Osteoblast (primary cell): ENCODE measurements around the gene MGST2. TPM values are rescaled to one million over a fixed set of nuclear protein-coding genes. Genes with fewer than 3 reads are reported as not detected.

ENCODE experiments used
- DNase-seq: peaks from one replicate; pipeline ENCODE4 v3.0.0; 2011; ENCODE audit warnings: low spot score, mixed read lengths; ENCODE audit not compliant: insufficient read length; ENCODE audit errors: missing footprints
- H2AFZ ChIP-seq: 2 replicates; pipeline ENCODE4 v1.6.0; 2011; ENCODE audit warnings: mild to moderate bottlenecking, low read length
- H3K27ac ChIP-seq: 2 replicates; pipeline ENCODE4 v1.5.1; 2011; ENCODE audit warnings: mild to moderate bottlenecking, low read depth, low read length, moderate library complexity
- H3K27me3 ChIP-seq: 2 replicates; pipeline ENCODE4 v1.6.0; 2012; ENCODE audit warnings: mild to moderate bottlenecking, control low read depth, inconsistent platforms, low read length, moderate library complexity; ENCODE audit not compliant: insufficient read depth
- H3K36me3 ChIP-seq: 2 replicates; pipeline ENCODE4 v1.5.1; 2011; ENCODE audit warnings: mild to moderate bottlenecking, low read length, control low read depth, moderate library complexity; ENCODE audit not compliant: insufficient read depth
- H3K4me1 ChIP-seq: 2 replicates; pipeline ENCODE4 v1.5.1; 2011; ENCODE audit warnings: mild to moderate bottlenecking, low read length, control low read depth, moderate library complexity; ENCODE audit not compliant: insufficient read depth
- H3K4me2 ChIP-seq: 2 replicates; pipeline ENCODE4 v1.6.0; 2011; ENCODE audit warnings: mild to moderate bottlenecking, low read length; ENCODE audit not compliant: insufficient read depth
- H3K4me3 ChIP-seq: fragments of 200-600 bp; sonication (generic); 3 replicates; pipeline ENCODE4 v1.5.1; 2012; ENCODE audit warnings: mild to moderate bottlenecking, low read length, inconsistent platforms; ENCODE audit not compliant: insufficient read depth
- H3K79me2 ChIP-seq: 2 replicates; pipeline ENCODE4 v1.6.0; 2012; ENCODE audit warnings: mild to moderate bottlenecking, low read length, control low read depth, inconsistent platforms; ENCODE audit not compliant: insufficient read depth
- H3K9me3 ChIP-seq: 2 replicates; pipeline ENCODE4 v1.5.1; 2011; ENCODE audit warnings: low read depth, low read length, control low read depth
- H4K20me1 ChIP-seq: 2 replicates; pipeline ENCODE4 v1.6.0; 2012; ENCODE audit warnings: mild to moderate bottlenecking, low read length, control low read depth; ENCODE audit not compliant: insufficient read depth
- total RNA-seq: library from RNA; depleted of rRNA; stranded (reverse); fragments of >200 nt; gene quantifications from 2 replicates; pipeline ENCODE4 v1.2.3, GENCODE V29; 2012
- TF ChIP-seq, protein P1 (sequence below): IDR thresholded peaks from 2 replicates; pipeline ENCODE4 v1.5.1; 2011; ENCODE audit warnings: mild to moderate bottlenecking, low read depth, low read length, moderate library complexity; ENCODE audit errors: extremely low read depth

The MGST2 gene
- total RNA-seq, 1 donor = 6.2 TPM

DNA sequence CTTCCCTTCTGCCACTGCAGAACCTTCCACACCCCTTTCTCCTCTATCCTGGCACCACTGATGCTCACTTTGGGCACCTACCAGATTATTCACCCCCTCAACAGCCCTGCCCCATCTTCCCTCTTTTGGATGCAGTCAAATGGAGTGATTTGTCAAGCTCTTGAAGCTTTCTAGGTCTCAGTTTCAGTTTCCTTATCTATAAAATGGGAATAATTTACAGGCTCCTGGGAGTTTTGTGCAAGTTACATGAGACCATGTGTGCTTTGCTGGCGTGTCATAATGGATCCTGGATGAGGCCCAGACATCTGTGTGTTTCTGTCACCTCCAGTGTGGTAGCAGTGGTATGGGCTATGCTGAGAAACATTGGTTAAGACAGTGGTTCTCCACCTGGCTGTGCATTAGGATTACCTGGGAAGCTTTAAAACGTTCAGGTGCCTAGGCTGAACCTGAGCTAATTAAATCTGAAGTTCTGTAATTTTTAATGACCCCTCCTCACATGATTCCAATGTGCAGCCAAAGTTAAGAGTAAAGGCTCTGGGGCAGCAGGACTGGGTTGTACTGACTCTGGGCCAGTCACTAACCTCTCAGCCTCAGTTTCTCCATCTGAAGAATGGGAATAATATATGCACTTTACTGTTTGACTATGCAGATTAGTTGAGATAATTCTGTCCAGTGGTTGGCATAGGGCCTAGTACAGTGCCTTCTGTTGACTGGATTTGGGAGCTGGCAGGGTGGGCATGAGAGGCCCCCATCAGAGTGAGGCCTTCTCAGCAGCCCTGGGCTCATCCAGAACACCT, 6.8 kb upstream of the MGST2 start:
- no peak overlapping the region for H3K4me2 ChIP-seq
- TF ChIP-seq, protein P1, sequence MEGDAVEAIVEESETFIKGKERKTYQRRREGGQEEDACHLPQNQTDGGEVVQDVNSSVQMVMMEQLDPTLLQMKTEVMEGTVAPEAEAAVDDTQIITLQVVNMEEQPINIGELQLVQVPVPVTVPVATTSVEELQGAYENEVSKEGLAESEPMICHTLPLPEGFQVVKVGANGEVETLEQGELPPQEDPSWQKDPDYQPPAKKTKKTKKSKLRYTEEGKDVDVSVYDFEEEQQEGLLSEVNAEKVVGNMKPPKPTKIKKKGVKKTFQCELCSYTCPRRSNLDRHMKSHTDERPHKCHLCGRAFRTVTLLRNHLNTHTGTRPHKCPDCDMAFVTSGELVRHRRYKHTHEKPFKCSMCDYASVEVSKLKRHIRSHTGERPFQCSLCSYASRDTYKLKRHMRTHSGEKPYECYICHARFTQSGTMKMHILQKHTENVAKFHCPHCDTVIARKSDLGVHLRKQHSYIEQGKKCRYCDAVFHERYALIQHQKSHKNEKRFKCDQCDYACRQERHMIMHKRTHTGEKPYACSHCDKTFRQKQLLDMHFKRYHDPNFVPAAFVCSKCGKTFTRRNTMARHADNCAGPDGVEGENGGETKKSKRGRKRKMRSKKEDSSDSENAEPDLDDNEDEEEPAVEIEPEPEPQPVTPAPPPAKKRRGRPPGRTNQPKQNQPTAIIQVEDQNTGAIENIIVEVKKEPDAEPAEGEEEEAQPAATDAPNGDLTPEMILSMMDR = no peak
- no peak overlapping the region for H3K27ac ChIP-seq
- H3K4me3 ChIP-seq = no peak overlapping the region
- no peaks in the 10 kb centered on the region for H3K9me3 ChIP-seq
- no peak for DNase-seq
- H3K27me3 ChIP-seq = peaks cover 18% of the 10 kb centered on the region
- H2AFZ ChIP-seq = no peak overlapping the region
- no peaks in the 10 kb centered on the region for H3K79me2 ChIP-seq
- H3K4me1 ChIP-seq = peaks cover 12% of the 10 kb centered on the region
- H4K20me1 ChIP-seq = no peaks in the 10 kb centered on the region
- no peaks in the 10 kb centered on the region for H3K36me3 ChIP-seq

- Histone ChIP-seq H3K4me2 (no peak overlapping the region), H3K4me3 (no peak overlapping the region)
These were observed 5.7 kb upstream of the MGST2 start for GRCh38 chr4:139659735-139660424.

GRCh38 chr4:139660568-139661043, 5.0 kb upstream of the MGST2 start:
- peaks cover 5% of the 10 kb centered on the region for H3K27me3 ChIP-seq
- H3K4me1 ChIP-seq = peaks cover 16% of the 10 kb centered on the region
- no peaks in the 10 kb centered on the region for H3K79me2 ChIP-seq
- TF ChIP-seq, protein P1 = no peak
- H3K36me3 ChIP-seq = no peaks in the 10 kb centered on the region
- no peak overlapping the region for H3K4me3 ChIP-seq
- H3K9me3 ChIP-seq = no peaks in the 10 kb centered on the region
- H4K20me1 ChIP-seq = no peaks in the 10 kb centered on the region
- no peak overlapping the region for H3K4me2 ChIP-seq
- H2AFZ ChIP-seq = no peak overlapping the region
- DNase-seq = no peak
- no peak overlapping the region for H3K27ac ChIP-seq

More at GRCh38 chr4:139659735-139660424, 5.7 kb upstream of the MGST2 start:
- Histone ChIP-seq H3K36me3 (no peaks in the 10 kb centered on the region), H3K4me1 (peaks cover 12% of the 10 kb centered on the region), H3K27ac (no peak overlapping the region), H4K20me1 (no peaks in the 10 kb centered on the region), H2AFZ (no peak overlapping the region), H3K79me2 (no peaks in the 10 kb centered on the region), H3K9me3 (no peaks in the 10 kb centered on the region), H3K27me3 (peaks cover 10% of the 10 kb centered on the region)
- TF ChIP-seq, protein P1 = no peak
- no peak for DNase-seq

GRCh38 chr4:139663561-139664138, 2.0 kb upstream of the MGST2 start:
- Histone ChIP-seq H4K20me1 (no peaks in the 10 kb centered on the region), H3K27ac (no peak overlapping the region), H3K79me2 (no peaks in the 10 kb centered on the region), H3K27me3 (no peaks in the 10 kb centered on the region), H3K9me3 (no peaks in the 10 kb centered on the region), H3K36me3 (no peaks in the 10 kb centered on the region), H2AFZ (no peak overlapping the region), H3K4me3 (no peak overlapping the region), H3K4me2 (no peak overlapping the region), H3K4me1 (peaks cover 4% of the 10 kb centered on the region)
- TF ChIP-seq, protein P1 = no peak
- DNase-seq = no peak
